Endothelial cell (in vitro differentiated cells): ENCODE results near the gene PLA2R1. TPM values are rescaled to one million over a fixed set of nuclear protein-coding genes. Genes with fewer than 3 reads are reported as not detected.

Source experiments
- DNase-seq: peaks from one replicate; pipeline ENCODE4 v3.0.0; 2021; ENCODE audit warnings: low spot score
- H3K27ac Mint-ChIP-seq: one replicate; pipeline ENCODE4 v1.8.0; 2021; ENCODE audit warnings: mixed read lengths, inconsistent platforms; ENCODE audit not compliant: unreplicated experiment
- H3K27me3 Mint-ChIP-seq: one replicate; pipeline ENCODE4 v1.8.0; 2021; ENCODE audit warnings: mild to moderate bottlenecking, moderate library complexity, mixed read lengths, inconsistent platforms; ENCODE audit not compliant: unreplicated experiment
- H3K36me3 Mint-ChIP-seq: one replicate; pipeline ENCODE4 v1.8.0; 2021; ENCODE audit warnings: mild to moderate bottlenecking, low read depth, mixed read lengths, inconsistent platforms; ENCODE audit not compliant: unreplicated experiment
- H3K4me1 Mint-ChIP-seq: one replicate; pipeline ENCODE4 v1.8.0; 2021; ENCODE audit warnings: mild to moderate bottlenecking, mixed read lengths, inconsistent platforms; ENCODE audit not compliant: unreplicated experiment
- H3K4me3 Mint-ChIP-seq: one replicate; pipeline ENCODE4 v1.8.0; 2021; ENCODE audit warnings: mild to moderate bottlenecking, mixed read lengths, inconsistent platforms; ENCODE audit not compliant: unreplicated experiment
- H3K9me3 Mint-ChIP-seq: one replicate; pipeline ENCODE4 v1.8.0; 2021; ENCODE audit warnings: mixed read lengths, inconsistent platforms; ENCODE audit not compliant: unreplicated experiment
- total RNA-seq: library from RNA; stranded (reverse); fragmentation: NEBNext Ultra II Directional; extraction: Animal tissue kit (Norgen Biotek cat#: 25700); gene quantifications from one replicate; pipeline ENCODE4 v1.2.1, GENCODE V29; 2021; ENCODE audit not compliant: unreplicated experiment
- TF ChIP-seq, protein P1 (sequence below): fragments of 200-600 bp; sonication (generic); IDR thresholded peaks from one replicate; pipeline ENCODE4 v1.5.0; 2021; ENCODE audit warnings: antibody characterized with exemption; ENCODE audit not compliant: unreplicated experiment

Gene PLA2R1
- total RNA-seq, 1 donor from 2014 or later, result 1.1 TPM

- TF ChIP-seq, protein P1, sequence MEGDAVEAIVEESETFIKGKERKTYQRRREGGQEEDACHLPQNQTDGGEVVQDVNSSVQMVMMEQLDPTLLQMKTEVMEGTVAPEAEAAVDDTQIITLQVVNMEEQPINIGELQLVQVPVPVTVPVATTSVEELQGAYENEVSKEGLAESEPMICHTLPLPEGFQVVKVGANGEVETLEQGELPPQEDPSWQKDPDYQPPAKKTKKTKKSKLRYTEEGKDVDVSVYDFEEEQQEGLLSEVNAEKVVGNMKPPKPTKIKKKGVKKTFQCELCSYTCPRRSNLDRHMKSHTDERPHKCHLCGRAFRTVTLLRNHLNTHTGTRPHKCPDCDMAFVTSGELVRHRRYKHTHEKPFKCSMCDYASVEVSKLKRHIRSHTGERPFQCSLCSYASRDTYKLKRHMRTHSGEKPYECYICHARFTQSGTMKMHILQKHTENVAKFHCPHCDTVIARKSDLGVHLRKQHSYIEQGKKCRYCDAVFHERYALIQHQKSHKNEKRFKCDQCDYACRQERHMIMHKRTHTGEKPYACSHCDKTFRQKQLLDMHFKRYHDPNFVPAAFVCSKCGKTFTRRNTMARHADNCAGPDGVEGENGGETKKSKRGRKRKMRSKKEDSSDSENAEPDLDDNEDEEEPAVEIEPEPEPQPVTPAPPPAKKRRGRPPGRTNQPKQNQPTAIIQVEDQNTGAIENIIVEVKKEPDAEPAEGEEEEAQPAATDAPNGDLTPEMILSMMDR, result no peak
- no peak for DNase-seq
- Mint-ChIP-seq H3K36me3 (no peaks in the 10 kb centered on the region), H3K27ac (no peak overlapping the region), H3K4me3 (no peak overlapping the region), H3K27me3 (no peaks in the 10 kb centered on the region), H3K4me1 (no peaks in the 10 kb centered on the region), H3K9me3 (no peaks in the 10 kb centered on the region)
These were observed 11.0 kb upstream of the PLA2R1 start for GRCh38 chr2:160073284-160073888.

- no peak for DNase-seq
- Mint-ChIP-seq H3K27me3 (no peaks in the 10 kb centered on the region), H3K4me1 (no peaks in the 10 kb centered on the region), H3K27ac (no peak overlapping the region), H3K36me3 (no peaks in the 10 kb centered on the region), H3K9me3 (no peaks in the 10 kb centered on the region), H3K4me3 (no peak overlapping the region)
- TF ChIP-seq, protein P1, result no peak
These were observed 6.5 kb upstream of the PLA2R1 start for GRCh38 chr2:160068906-160069305.

- no peak overlapping the region for H3K4me3 Mint-ChIP-seq
- H3K9me3 Mint-ChIP-seq, result no peaks in the 10 kb centered on the region
These were observed 2.5 kb upstream of the PLA2R1 start for GRCh38 chr2:160064916-160065315.

GRCh38 chr2:160063879-160064612 lies 1.6 kb upstream of the PLA2R1 start:
- Mint-ChIP-seq H3K36me3 (no peaks in the 10 kb centered on the region), H3K9me3 (no peaks in the 10 kb centered on the region), H3K4me3 (no peak overlapping the region), H3K27ac (no peak overlapping the region), H3K4me1 (peaks cover 9% of the 10 kb centered on the region), H3K27me3 (peaks cover 9% of the 10 kb centered on the region)
- TF ChIP-seq, protein P1, result no peak
- DNase-seq, result no peak

More at GRCh38 chr2:160064916-160065315, 2.5 kb upstream of the PLA2R1 start:
- Mint-ChIP-seq H3K27me3 (peaks cover 6% of the 10 kb centered on the region), H3K36me3 (no peaks in the 10 kb centered on the region), H3K27ac (no peak overlapping the region), H3K4me1 (peaks cover 9% of the 10 kb centered on the region)
- TF ChIP-seq, protein P1, result no peak
- no peak for DNase-seq

DNA sequence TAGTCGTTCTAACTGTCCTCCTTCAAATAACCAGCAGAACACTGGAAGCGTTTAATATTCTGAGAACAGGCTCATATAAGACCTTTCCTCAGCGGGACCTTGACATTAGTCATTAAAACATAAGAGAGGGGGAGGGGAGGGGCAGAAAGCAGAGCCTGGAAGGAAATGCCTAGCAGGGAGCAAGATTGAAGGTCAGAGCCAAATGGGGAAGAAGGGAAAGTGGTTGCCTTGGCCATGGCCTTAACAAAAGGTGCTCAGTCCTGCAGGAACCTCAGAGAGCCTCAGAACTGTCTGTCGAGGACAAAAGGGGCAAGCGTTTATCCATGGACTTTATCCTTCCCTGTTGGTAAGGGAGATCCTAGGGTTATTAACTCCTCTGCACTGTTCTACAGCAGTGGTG lies 856 bp upstream of the PLA2R1 start:
- H3K4me1 Mint-ChIP-seq, result peaks cover 9% of the 10 kb centered on the region
- H3K27me3 Mint-ChIP-seq, result peaks cover 9% of the 10 kb centered on the region
- no peak for DNase-seq
- TF ChIP-seq, protein P1, result no peak
- no peak overlapping the region for H3K27ac Mint-ChIP-seq
- peak overlapping the region; percentile 85 for H3K4me3 Mint-ChIP-seq
- no peaks in the 10 kb centered on the region for H3K36me3 Mint-ChIP-seq
- no peaks in the 10 kb centered on the region for H3K9me3 Mint-ChIP-seq
